ENCODE results near the gene SAV1. TPM values are rescaled to one million over a fixed set of nuclear protein-coding genes. Genes with fewer than 3 reads are reported as not detected.
"Not testable (repeated sequence)": the region's sequence is repeated elsewhere in the genome, so short reads cannot be mapped to it uniquely, and the experiment has no call there.

Gene SAV1
- total and polyA plus RNA-seq, 7 donors = 10.9 to 38.2 (median 32.0) TPM

DNA sequence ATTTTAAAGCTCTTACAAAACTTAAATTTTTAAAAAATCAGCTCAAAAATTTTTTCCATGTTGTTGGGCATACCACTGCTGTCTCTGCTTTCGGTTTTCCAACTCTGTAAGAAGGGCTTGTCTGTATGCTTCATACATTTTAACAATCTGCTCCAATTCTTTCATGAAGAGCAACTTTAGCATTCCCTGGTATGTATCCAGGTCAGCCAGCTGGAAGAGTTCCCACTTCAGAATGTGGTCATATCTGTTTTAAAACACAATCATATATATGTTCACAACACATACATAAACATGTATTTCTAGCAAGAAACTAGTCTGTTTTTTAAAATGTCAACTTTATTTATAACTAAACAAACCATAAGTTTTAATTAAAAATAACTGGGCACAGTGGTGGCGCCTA, 33.0 kb downstream of the SAV1 start:
- Histone ChIP-seq H3K27me3 (no peaks in the 10 kb centered on the region), H3K4me1 (no peaks in the 10 kb centered on the region), H3K4me3 (no peak overlapping the region), H3K9me3 (no peaks in the 10 kb centered on the region), H3K36me3 (peaks cover 0 to 36% (median 7%) of the 10 kb centered on the region in 4 donors), H3K27ac (no peak overlapping the region)
- no peak for TF ChIP-seq POLR2AphosphoS5 (IDR thresholded peaks at IDR 0.05)
- no peak for TF ChIP-seq POLR2A (IDR thresholded peaks at IDR 0.05)
- intact Hi-C loops (cut with DNase I) = no loop called here
- DNase-seq = no peak
- WGBS, 2 donors = 93 to 96% methylated on average over 2 of the region's 2 CpGs

DNA sequence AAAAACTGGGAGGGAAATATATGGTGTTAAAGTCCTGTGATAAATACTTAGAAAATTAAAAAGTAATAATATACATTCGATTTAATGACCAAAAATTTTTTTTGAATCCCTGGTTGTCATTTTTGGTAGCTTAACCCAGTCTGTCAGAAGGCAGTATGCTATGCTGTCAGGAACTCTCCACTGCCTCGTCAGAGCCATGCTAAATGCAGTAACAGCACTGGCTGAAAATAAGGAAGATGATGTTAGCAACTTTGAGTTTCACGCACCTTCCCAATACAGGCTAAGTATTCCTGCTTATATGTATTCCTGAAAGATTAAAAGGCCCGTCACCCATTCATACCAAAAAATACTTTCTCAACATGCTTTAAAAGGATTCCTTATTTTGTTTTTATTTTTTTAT, 34.2 kb downstream of the SAV1 start:
- DNase-seq = no peak
- 90 to 91% methylated on average over 4 of the region's 4 CpGs for WGBS, 2 donors
- H3K4me3 ChIP-seq = no peak overlapping the region
- no peaks in the 10 kb centered on the region for H3K27me3 ChIP-seq
- intact Hi-C loops (cut with DNase I) = no loop called here
- TF ChIP-seq POLR2A (IDR thresholded peaks at IDR 0.05) (no peak), EP300 (IDR thresholded peaks at IDR 0.05) (no peak), POLR2AphosphoS5 (IDR thresholded peaks at IDR 0.05) (no peak)
- TF ChIP-seq, protein P1, sequence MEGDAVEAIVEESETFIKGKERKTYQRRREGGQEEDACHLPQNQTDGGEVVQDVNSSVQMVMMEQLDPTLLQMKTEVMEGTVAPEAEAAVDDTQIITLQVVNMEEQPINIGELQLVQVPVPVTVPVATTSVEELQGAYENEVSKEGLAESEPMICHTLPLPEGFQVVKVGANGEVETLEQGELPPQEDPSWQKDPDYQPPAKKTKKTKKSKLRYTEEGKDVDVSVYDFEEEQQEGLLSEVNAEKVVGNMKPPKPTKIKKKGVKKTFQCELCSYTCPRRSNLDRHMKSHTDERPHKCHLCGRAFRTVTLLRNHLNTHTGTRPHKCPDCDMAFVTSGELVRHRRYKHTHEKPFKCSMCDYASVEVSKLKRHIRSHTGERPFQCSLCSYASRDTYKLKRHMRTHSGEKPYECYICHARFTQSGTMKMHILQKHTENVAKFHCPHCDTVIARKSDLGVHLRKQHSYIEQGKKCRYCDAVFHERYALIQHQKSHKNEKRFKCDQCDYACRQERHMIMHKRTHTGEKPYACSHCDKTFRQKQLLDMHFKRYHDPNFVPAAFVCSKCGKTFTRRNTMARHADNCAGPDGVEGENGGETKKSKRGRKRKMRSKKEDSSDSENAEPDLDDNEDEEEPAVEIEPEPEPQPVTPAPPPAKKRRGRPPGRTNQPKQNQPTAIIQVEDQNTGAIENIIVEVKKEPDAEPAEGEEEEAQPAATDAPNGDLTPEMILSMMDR (IDR thresholded peaks at IDR 0.05) = no peak
- H3K4me1 ChIP-seq = no peaks in the 10 kb centered on the region
- peaks cover 0 to 30% (median 4%) of the 10 kb centered on the region in 4 donors for H3K36me3 ChIP-seq
- no peaks in the 10 kb centered on the region for H3K9me3 ChIP-seq
- no peak overlapping the region for H3K27ac ChIP-seq

DNA sequence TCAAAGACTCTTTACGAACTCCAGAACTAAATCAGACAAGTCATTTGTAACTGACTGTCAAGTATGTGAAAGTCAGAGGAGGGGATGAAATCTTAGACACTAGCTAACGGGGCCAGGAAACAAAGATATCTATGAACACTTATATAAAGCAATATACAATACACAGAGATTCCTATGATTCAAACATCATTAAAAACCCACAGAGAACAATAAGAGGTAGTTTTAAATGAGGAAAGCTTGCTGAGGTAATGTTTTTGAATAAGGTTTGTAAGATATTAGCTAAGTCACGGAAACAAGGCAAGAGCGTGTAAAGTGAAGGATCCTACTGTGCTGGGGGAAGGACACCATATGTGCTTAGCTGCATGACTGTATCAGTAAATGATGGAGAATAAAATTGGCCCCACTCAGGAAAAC, 36.7 kb downstream of the SAV1 start:
- H3K27me3 ChIP-seq = no peaks in the 10 kb centered on the region
- no peak overlapping the region for H3K4me3 ChIP-seq
- intact Hi-C loops (cut with DNase I) = no loop called here
- peaks cover 0 to 35% (median 12%) of the 10 kb centered on the region in 4 donors for H3K36me3 ChIP-seq
- no peaks in the 10 kb centered on the region for H3K4me1 ChIP-seq
- DNase-seq = no peak
- TF ChIP-seq, protein P1 (IDR thresholded peaks at IDR 0.05) = no peak
- TF ChIP-seq POLR2AphosphoS5 (IDR thresholded peaks at IDR 0.05) = no peak
- no peak for TF ChIP-seq EP300 (IDR thresholded peaks at IDR 0.05)
- TF ChIP-seq POLR2A (IDR thresholded peaks at IDR 0.05) = no peak
- WGBS, 2 donors = 92 to 97% methylated on average over 4 of the region's 4 CpGs
- H3K9me3 ChIP-seq = no peaks in the 10 kb centered on the region
- no peak overlapping the region for H3K27ac ChIP-seq

DNA sequence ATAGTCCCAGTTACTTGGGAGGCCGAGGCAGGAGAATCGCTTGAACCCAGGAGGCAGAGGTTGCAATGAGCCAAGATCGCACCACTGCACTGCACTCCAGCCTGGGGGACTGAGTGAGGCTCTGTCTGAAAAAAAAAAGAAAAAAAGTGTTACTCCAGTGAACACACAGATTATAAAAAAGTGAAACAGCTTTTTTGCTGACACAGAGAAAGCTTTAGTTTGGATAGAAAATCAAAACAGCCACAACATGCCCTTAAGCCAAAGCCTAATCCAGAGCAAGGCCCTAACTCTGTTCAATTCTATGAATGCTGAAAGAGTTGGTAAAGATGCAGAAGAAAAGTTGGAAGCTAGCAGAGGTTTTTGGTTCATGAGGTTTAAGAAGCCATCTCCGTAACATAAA, 43.2 kb downstream of the SAV1 start:
- H3K27me3 ChIP-seq; H3K9me3 ChIP-seq; DNase-seq; intact Hi-C loops (cut with DNase I); H3K4me3 ChIP-seq; H3K4me1 ChIP-seq; H3K27ac ChIP-seq: not testable (repeated sequence)
- H3K36me3 ChIP-seq = peaks cover 0 to 49% (median 18%) of the 10 kb centered on the region in 4 donors
- WGBS, 2 donors = 96 to 97% methylated on average over 4 of the region's 4 CpGs

DNA sequence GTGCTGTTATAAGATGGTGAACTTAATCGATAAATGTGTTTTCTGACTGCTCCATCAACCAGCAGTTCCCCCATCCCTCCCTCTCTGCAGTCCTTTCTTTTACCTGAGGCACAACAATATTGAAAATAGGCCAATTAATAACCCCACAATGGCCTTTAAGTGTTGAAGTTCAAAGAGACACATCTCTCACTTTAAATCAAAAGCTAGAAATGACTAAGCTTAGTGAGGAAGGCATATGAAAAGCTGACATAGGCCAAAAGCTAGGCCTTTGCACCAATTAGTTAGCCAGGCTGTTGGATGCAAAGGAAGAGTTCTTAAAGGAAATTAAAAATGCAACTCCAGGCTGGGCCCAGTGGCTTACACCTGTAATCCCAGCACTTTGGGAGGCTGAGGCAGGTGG, 43.7 kb downstream of the SAV1 start:
- no peaks in the 10 kb centered on the region for H3K9me3 ChIP-seq
- no peak overlapping the region for H3K4me3 ChIP-seq
- intact Hi-C loops (cut with DNase I) = no loop called here
- 91 to 97% methylated on average over 1 of the region's 1 CpG for WGBS, 2 donors
- H3K36me3 ChIP-seq = peaks cover 0 to 48% (median 18%) of the 10 kb centered on the region in 4 donors
- TF ChIP-seq, protein P1 (IDR thresholded peaks at IDR 0.05) = no peak
- TF ChIP-seq POLR2AphosphoS5 (IDR thresholded peaks at IDR 0.05) (no peak), EP300 (IDR thresholded peaks at IDR 0.05) (no peak), POLR2A (IDR thresholded peaks at IDR 0.05) (no peak)
- no peak overlapping the region for H3K27ac ChIP-seq
- H3K4me1 ChIP-seq = no peaks in the 10 kb centered on the region
- no peak for DNase-seq
- no peaks in the 10 kb centered on the region for H3K27me3 ChIP-seq

DNA sequence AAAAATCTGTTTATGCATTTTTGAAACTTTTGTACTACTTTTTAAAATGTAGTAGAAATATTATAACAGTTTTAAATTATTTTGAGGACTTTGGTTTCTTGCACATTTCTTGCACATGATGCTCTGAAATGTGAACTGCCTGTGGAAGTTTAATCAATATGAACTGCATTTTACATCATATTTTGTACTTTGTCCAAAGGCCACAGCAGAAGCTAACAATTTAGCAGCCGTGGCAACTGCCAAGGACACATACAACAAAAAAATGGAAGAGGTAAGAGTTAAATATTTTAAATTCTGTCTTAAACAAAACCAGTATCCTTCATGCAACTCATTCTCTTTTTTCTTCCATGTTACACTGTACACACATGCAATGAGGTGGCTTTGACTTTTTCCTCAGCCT, 45.1 kb downstream of the SAV1 start:
- H3K36me3 ChIP-seq = peaks cover 0 to 37% (median 12%) of the 10 kb centered on the region in 4 donors
- no peaks in the 10 kb centered on the region for H3K4me1 ChIP-seq
- H3K4me3 ChIP-seq = no peak overlapping the region
- WGBS, 2 donors = 88 to 93% methylated on average over 1 of the region's 1 CpG
- no peak overlapping the region for H3K27ac ChIP-seq
- no peaks in the 10 kb centered on the region for H3K27me3 ChIP-seq
- no peak for DNase-seq
- TF ChIP-seq, protein P1 (IDR thresholded peaks at IDR 0.05) = no peak
- TF ChIP-seq POLR2A (IDR thresholded peaks at IDR 0.05) (no peak), POLR2AphosphoS5 (IDR thresholded peaks at IDR 0.05) (no peak), EP300 (IDR thresholded peaks at IDR 0.05) (no peak)
- H3K9me3 ChIP-seq = no peaks in the 10 kb centered on the region
- intact Hi-C loops (cut with DNase I) = no loop called here

Data from sigmoid colon (tissue), 7 donors.